NCI-H1417 (cell line): ENCODE data around the gene INSIG1.

Experiments used
- DNase-seq, 3 experiments: peaks; one replicate each; lab custom pipeline; 2025; lab: John Stamatoyannopoulos, UW

The INSIG1 gene

GRCh38 chr7:155297517-155298287 is at the start of gene INSIG1:
INSIG1 (plus strand) TSS chr7:155297878; CDS start chr7:155298286, 408 bp downstream.
- DNase-seq: peak; percentile 95 to 98 (median 96)

- DNase-seq: no peak
Measured at GRCh38 chr7:155248366-155248756, 49.3 kb upstream of the INSIG1 start.

GRCh38 chr7:155251831-155252230 is 45.8 kb upstream of the INSIG1 start:
- no peak for DNase-seq

GRCh38 chr7:155252444-155252887 is 45.2 kb upstream of the INSIG1 start:
- no peak for DNase-seq

- no peak for DNase-seq
Measured at GRCh38 chr7:155252892-155253501, 44.7 kb upstream of the INSIG1 start.

GRCh38 chr7:155254018-155254417 is 43.7 kb upstream of the INSIG1 start:
- no peak for DNase-seq

GRCh38 chr7:155255071-155255470 is 42.6 kb upstream of the INSIG1 start:
- no peak for DNase-seq

GRCh38 chr7:155255621-155256020 is 42.1 kb upstream of the INSIG1 start:
- no peak for DNase-seq

GRCh38 chr7:155256081-155256760 is 41.5 kb upstream of the INSIG1 start:
- DNase-seq: no peak

- DNase-seq: no peak
Measured at GRCh38 chr7:155256761-155257481, 40.8 kb upstream of the INSIG1 start.

- peak in 1 of 3 experiments; percentile 83 for DNase-seq
Measured at GRCh38 chr7:155257482-155258225, 40.0 kb upstream of the INSIG1 start.

GRCh38 chr7:155258226-155258560 is 39.5 kb upstream of the INSIG1 start:
- no peak for DNase-seq

GRCh38 chr7:155259866-155260497 is 37.7 kb upstream of the INSIG1 start:
- peak; percentile 12 to 48 (median 27) for DNase-seq

GRCh38 chr7:155260498-155260872 is 37.2 kb upstream of the INSIG1 start:
- DNase-seq: no peak

GRCh38 chr7:155261031-155261985 is 36.4 kb upstream of the INSIG1 start:
- no peak for DNase-seq

- no peak for DNase-seq
Measured at GRCh38 chr7:155262031-155262430, 35.6 kb upstream of the INSIG1 start.

- no peak for DNase-seq
Measured at GRCh38 chr7:155263051-155263450, 34.6 kb upstream of the INSIG1 start.

GRCh38 chr7:155263581-155264143 is 34.0 kb upstream of the INSIG1 start:
- no peak for DNase-seq

- DNase-seq: no peak
Measured at GRCh38 chr7:155265144-155265543, 32.5 kb upstream of the INSIG1 start.

GRCh38 chr7:155265961-155266360 is 31.7 kb upstream of the INSIG1 start:
- DNase-seq: no peak
